Measurements from ENCODE around the gene KMT2A. TPM values are rescaled to one million over a fixed set of nuclear protein-coding genes. Genes with fewer than 3 reads are reported as not detected.
"Not testable (repeated sequence)": the region's sequence is repeated elsewhere in the genome, so short reads cannot be mapped to it uniquely, and the experiment has no call there.

Gene KMT2A
- total RNA-seq, 2 experiments from 2014 or later = 135 to 140 TPM

DNA sequence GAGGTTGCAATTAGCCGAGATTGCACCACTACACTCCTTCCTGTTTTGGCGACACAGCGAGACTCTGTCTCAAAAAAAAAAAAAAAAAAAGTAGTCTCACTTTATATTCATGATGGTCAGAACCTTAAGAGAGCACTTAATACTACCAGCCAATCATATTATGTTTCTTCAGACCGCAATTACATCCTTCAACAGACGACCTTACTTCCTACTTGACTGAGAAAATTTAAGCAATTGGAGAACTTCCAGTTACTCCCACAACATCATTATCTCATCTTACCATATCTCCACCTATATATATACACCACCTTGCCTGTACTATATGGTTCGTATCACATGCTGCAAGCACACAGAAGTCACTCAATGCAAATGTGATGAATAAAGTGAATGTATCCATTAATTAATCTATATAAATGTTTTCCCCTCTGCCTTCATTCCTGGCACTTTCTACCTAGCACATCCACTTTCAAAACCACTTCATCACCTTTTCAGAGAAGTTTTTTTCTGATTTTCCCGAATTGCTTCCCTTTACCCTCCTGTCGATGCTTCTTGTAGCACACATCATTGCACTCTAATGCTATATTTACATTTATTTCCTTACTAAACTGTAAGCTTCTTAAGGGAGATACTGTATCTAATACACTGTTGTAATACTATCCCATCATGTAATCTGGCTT lies 21.1 kb upstream of the KMT2A start:
- ChIA-PET CTCF (interaction anchor here (1.1 kb wide), 1 partner anchor 11 kb away, joined by 3 read pairs; no protein-coding TSS in a partner anchor), POLR2A (interaction anchor here (1.1 to 1.4 kb wide), 2 partner anchors 17 to 20 kb away, joined by 3 to 5 read pairs; no protein-coding TSS in a partner anchor)
- Mint-ChIP-seq H3K36me3 (ENCODE audit: low read depth) (peaks cover 6% of the 10 kb centered on the region), H3K4me1 (ENCODE audit: low read depth) (no peaks in the 10 kb centered on the region), H3K27ac (no peak overlapping the region), H3K27me3 (no peaks in the 10 kb centered on the region), H3K4me3 (no peak overlapping the region), H3K9me3 (no peaks in the 10 kb centered on the region)
- ATAC-seq (ENCODE audit: poor library complexity) (no peak), DNase-seq (peak in 1 of 14 experiments; percentile 28)
- peaks cover 10% of the 10 kb centered on the region for H3K36me3 ChIP-seq (ENCODE audit: insufficient read depth, low read length)
- intact Hi-C loops (cut with DNase I, micrococcal nuclease) = no loop called here
- H3K4me1 ChIP-seq (ENCODE audit: insufficient read depth, low read length) = no peaks in the 10 kb centered on the region
- no peaks in the 10 kb centered on the region for H3K27me3 ChIP-seq (ENCODE audit: control insufficient read depth in 1 of 2, insufficient read depth in 2 of 2, low read length in 2 of 2)
- TF ChIP-seq, protein P1, sequence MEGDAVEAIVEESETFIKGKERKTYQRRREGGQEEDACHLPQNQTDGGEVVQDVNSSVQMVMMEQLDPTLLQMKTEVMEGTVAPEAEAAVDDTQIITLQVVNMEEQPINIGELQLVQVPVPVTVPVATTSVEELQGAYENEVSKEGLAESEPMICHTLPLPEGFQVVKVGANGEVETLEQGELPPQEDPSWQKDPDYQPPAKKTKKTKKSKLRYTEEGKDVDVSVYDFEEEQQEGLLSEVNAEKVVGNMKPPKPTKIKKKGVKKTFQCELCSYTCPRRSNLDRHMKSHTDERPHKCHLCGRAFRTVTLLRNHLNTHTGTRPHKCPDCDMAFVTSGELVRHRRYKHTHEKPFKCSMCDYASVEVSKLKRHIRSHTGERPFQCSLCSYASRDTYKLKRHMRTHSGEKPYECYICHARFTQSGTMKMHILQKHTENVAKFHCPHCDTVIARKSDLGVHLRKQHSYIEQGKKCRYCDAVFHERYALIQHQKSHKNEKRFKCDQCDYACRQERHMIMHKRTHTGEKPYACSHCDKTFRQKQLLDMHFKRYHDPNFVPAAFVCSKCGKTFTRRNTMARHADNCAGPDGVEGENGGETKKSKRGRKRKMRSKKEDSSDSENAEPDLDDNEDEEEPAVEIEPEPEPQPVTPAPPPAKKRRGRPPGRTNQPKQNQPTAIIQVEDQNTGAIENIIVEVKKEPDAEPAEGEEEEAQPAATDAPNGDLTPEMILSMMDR (IDR thresholded peaks at IDR 0.05) = no peak
- no peak overlapping the region for H3K27ac ChIP-seq (ENCODE audit: low read depth in 1 of 2, low read length in 2 of 2)
- H3K9me3 ChIP-seq (ENCODE audit: control insufficient read depth in 1 of 2, insufficient read depth in 1 of 2, low read length in 2 of 2) = no peaks in the 10 kb centered on the region
- H3K4me3 ChIP-seq (ENCODE audit: low read length) = no peak overlapping the region

DNA sequence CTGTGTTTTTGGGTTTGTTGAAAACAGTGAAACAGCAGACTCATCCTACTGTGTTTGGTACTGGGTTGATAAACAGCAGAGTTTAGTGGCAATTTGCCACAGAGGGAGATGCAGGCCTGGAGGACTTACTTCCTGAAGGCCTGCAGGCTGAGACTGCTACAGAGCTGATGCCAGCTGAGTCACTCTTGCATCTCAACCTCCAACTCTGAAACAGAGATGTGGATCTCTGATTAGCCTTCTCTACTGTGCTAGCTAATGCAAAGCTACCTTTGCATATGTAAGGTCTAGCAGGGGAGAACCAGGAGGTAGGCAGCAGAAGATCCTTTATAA lies 20.6 kb upstream of the KMT2A start:
- ChIA-PET POLR2A (interaction anchor here (1.1 to 1.4 kb wide), 2 partner anchors 17 to 20 kb away, joined by 5 to 7 read pairs; partner anchors contain the start of gene KMT2A), CTCF (interaction anchor here (0.7 to 1.1 kb wide), 2 partner anchors 9 to 10 kb away, joined by 3 read pairs; no protein-coding TSS in a partner anchor)
- Mint-ChIP-seq H3K27me3 (no peaks in the 10 kb centered on the region), H3K4me1 (ENCODE audit: low read depth) (no peaks in the 10 kb centered on the region), H3K4me3 (no peak overlapping the region), H3K27ac (no peak overlapping the region), H3K36me3 (ENCODE audit: low read depth) (peaks cover under 1% of the 10 kb centered on the region), H3K9me3 (no peaks in the 10 kb centered on the region)
- ATAC-seq (ENCODE audit: poor library complexity) = peak; percentile 69
- DNase-seq = peak in 5 of 14 experiments; percentile 9 to 47 (median 36)
- intact Hi-C loops (cut with DNase I, micrococcal nuclease) = no loop called here
- Histone ChIP-seq H3K4me1 (ENCODE audit: insufficient read depth, low read length) (no peaks in the 10 kb centered on the region), H3K9me3 (ENCODE audit: control insufficient read depth in 1 of 2, insufficient read depth in 1 of 2, low read length in 2 of 2) (no peaks in the 10 kb centered on the region), H3K27ac (ENCODE audit: low read depth in 1 of 2, low read length in 2 of 2) (no peak overlapping the region), H3K4me3 (ENCODE audit: low read length) (no peak overlapping the region), H3K36me3 (ENCODE audit: insufficient read depth, low read length) (peaks cover 6% of the 10 kb centered on the region), H3K27me3 (ENCODE audit: control insufficient read depth in 1 of 2, insufficient read depth in 2 of 2, low read length in 2 of 2) (no peaks in the 10 kb centered on the region)
- TF ChIP-seq, protein P1 (IDR thresholded peaks at IDR 0.05) = no peak

DNA sequence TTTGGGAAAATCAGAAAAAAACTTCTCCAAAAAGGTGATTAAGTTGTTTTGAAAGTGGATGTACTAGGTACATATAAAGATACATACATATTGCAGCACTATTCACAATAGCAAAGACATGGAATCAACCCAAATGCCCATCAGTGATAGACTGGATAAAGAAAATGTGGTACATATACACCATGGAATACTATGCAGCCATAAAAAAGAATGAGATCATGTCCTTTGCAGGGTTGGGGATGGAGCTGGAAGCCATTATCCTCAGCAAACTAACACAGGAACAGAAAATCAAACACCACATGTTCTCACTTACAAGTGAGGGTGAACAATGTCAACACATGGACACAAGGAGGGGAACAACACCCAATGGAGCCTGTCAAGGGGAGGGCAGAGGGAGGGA lies 19.4 kb upstream of the KMT2A start:
- H3K36me3 ChIP-seq (ENCODE audit: insufficient read depth, low read length); H3K27me3 Mint-ChIP-seq; H3K36me3 Mint-ChIP-seq (ENCODE audit: low read depth); ATAC-seq (ENCODE audit: poor library complexity); H3K27me3 ChIP-seq (ENCODE audit: control insufficient read depth in 1 of 2, insufficient read depth in 2 of 2, low read length in 2 of 2); H3K27ac ChIP-seq (ENCODE audit: low read depth in 1 of 2, low read length in 2 of 2); H3K27ac Mint-ChIP-seq; H3K4me3 Mint-ChIP-seq; H3K4me1 ChIP-seq (ENCODE audit: insufficient read depth, low read length); H3K4me1 Mint-ChIP-seq (ENCODE audit: low read depth); DNase-seq; H3K9me3 Mint-ChIP-seq; H3K4me3 ChIP-seq (ENCODE audit: low read length); H3K9me3 ChIP-seq (ENCODE audit: control insufficient read depth in 1 of 2, insufficient read depth in 1 of 2, low read length in 2 of 2); CTCF ChIA-PET; intact Hi-C loops (cut with DNase I, micrococcal nuclease): not testable (repeated sequence)
- POLR2A ChIA-PET = interaction anchor here (0.5 to 1.1 kb wide), 2 partner anchors 19 to 78 kb away, joined by 5 to 7 read pairs; partner anchors contain the start of gene KMT2A

Measured in CD4-positive, alpha-beta T cell (primary cell).